GM19438 (cell line): Measurements from ENCODE around the gene TLE4.
"Not testable (repeated sequence)": the region's sequence is repeated elsewhere in the genome, so short reads cannot be mapped to it uniquely, and the experiment has no call there.

Experiments
- ATAC-seq: cut with Tn5 transposase; IDR thresholded peaks from one replicate; pipeline ENCODE4 v1.9.1; 2021; ENCODE audit warnings: low read depth; ENCODE audit not compliant: unreplicated experiment

Gene TLE4

GRCh38 chr9:79571309-79572031 is at the start of gene TLE4:
Gene TLE4, plus strand, starts transcription at chr9:79571965. Its CDS starts 826 bp downstream, at chr9:79572791.
- ATAC-seq: peak; percentile 74

GRCh38 chr9:79522793-79523192 is 49.0 kb upstream of the TLE4 start:
- ATAC-seq: no peak

- ATAC-seq: no peak
Observed at GRCh38 chr9:79524266-79524665, 47.5 kb upstream of the TLE4 start.

- ATAC-seq: no peak
Observed at GRCh38 chr9:79526149-79526672, 45.6 kb upstream of the TLE4 start.

- no peak for ATAC-seq
Observed at GRCh38 chr9:79535534-79535933, 36.2 kb upstream of the TLE4 start.

GRCh38 chr9:79537838-79538237 is 33.9 kb upstream of the TLE4 start:
- ATAC-seq: no peak

- no peak for ATAC-seq
Observed at GRCh38 chr9:79542735-79543620, 28.8 kb upstream of the TLE4 start.

GRCh38 chr9:79544375-79544774 is 27.4 kb upstream of the TLE4 start:
- not testable (repeated sequence) for ATAC-seq

GRCh38 chr9:79551586-79551985 is 20.2 kb upstream of the TLE4 start:
- ATAC-seq: no peak

GRCh38 chr9:79551994-79552393 is 19.8 kb upstream of the TLE4 start:
- no peak for ATAC-seq

- ATAC-seq: no peak
Observed at GRCh38 chr9:79555474-79556089, 16.2 kb upstream of the TLE4 start.

GRCh38 chr9:79559495-79560181 is 12.1 kb upstream of the TLE4 start:
- ATAC-seq: no peak

GRCh38 chr9:79562749-79563386 is 8.9 kb upstream of the TLE4 start:
- no peak for ATAC-seq

- no peak for ATAC-seq
Observed at GRCh38 chr9:79564105-79564504, 7.7 kb upstream of the TLE4 start.

- ATAC-seq: peak; percentile 83
Observed at GRCh38 chr9:79565245-79565644, 6.5 kb upstream of the TLE4 start.

GRCh38 chr9:79567671-79568098 is 4.1 kb upstream of the TLE4 start:
- ATAC-seq: no peak

GRCh38 chr9:79568337-79569101 is 3.2 kb upstream of the TLE4 start:
- no peak for ATAC-seq

GRCh38 chr9:79569814-79570447 is 1.8 kb upstream of the TLE4 start:
- no peak for ATAC-seq
